ENCODE measurements around the gene REC114. TPM values are rescaled to one million over a fixed set of nuclear protein-coding genes. Genes with fewer than 3 reads are reported as not detected.

Gene REC114
- total RNA-seq, 1 experiment from 2014 or later, result not detected

DNA sequence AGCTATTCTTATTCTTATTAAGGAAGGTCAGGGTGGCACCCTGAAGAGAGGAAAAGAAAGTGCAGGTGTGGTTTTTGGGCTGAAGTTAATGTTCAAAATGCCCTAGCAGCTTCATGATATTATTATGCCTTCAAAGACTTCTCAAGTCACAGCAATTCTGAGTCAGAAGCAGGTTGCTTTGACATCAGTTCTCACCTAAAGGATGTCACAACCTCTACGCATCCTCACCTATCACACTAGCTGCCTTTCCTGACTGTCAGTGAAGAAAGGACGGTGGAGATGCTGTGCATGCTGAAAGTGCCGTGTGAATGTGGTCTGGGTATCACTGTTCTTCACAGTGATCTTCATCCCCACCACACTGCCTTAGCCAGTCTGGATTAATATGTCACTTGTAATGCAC lies 140.6 kb downstream of the REC114 start:
- H3K9me3 Mint-ChIP-seq (ENCODE audit: low read depth, unreplicated experiment), result no peaks in the 10 kb centered on the region
- peaks cover 11% of the 10 kb centered on the region for H3K36me3 Mint-ChIP-seq (ENCODE audit: insufficient read depth, unreplicated experiment)
- no TSS peak for BruUV-seq (replicated peaks)
- CTCF ChIA-PET, result no interaction called here
- TF ChIP-seq, protein P1, sequence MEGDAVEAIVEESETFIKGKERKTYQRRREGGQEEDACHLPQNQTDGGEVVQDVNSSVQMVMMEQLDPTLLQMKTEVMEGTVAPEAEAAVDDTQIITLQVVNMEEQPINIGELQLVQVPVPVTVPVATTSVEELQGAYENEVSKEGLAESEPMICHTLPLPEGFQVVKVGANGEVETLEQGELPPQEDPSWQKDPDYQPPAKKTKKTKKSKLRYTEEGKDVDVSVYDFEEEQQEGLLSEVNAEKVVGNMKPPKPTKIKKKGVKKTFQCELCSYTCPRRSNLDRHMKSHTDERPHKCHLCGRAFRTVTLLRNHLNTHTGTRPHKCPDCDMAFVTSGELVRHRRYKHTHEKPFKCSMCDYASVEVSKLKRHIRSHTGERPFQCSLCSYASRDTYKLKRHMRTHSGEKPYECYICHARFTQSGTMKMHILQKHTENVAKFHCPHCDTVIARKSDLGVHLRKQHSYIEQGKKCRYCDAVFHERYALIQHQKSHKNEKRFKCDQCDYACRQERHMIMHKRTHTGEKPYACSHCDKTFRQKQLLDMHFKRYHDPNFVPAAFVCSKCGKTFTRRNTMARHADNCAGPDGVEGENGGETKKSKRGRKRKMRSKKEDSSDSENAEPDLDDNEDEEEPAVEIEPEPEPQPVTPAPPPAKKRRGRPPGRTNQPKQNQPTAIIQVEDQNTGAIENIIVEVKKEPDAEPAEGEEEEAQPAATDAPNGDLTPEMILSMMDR (IDR thresholded peaks at IDR 0.05; ENCODE audit: unreplicated experiment), result no peak
- no peaks in the 10 kb centered on the region for H3K27me3 Mint-ChIP-seq (ENCODE audit: unreplicated experiment)
- peaks cover under 1% of the 10 kb centered on the region for H3K4me1 Mint-ChIP-seq (ENCODE audit: low read depth, unreplicated experiment)
- intact Hi-C loops (cut with micrococcal nuclease; ENCODE audit: unreplicated experiment), result no loop called here
- H3K4me3 Mint-ChIP-seq (ENCODE audit: low read depth, unreplicated experiment), result no peak overlapping the region
- no peak for DNase-seq
- H3K27ac Mint-ChIP-seq (ENCODE audit: unreplicated experiment), result no peak overlapping the region

DNA sequence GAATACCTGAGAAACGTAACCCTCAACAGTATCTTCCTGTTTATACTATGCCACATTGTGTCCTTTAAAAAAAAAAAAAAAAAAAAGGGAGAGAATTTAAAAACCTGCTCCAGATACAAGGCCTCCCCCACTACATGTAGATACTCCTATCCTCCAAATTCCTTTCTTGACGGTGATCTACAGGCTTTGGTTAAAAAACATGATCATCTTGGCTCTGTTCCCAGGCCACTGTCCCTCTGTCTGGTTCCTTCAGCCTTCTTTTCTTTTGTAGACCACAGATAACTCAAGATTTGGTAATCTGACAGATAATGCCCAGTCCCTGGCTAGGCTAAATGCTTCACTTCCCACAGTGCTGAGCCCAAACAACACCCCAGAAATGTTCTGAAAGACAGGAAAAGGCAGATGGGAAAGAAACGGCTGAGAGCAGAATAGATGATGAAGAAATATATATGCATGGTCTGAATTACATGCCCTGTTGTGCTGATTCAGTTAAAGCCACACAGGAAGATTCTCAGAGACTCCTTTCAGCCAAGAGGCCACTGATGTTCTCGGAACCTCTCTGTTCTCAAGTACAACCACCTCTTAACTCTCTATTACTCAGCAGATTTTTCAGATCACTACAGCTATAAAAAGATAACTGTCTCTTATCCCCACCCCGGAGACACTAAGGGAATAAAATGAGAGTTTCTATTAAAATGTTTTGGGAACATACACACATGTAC lies 141.9 kb downstream of the REC114 start:
- BruUV-seq (replicated peaks), result no TSS peak
- Mint-ChIP-seq H3K27ac (ENCODE audit: unreplicated experiment) (no peak overlapping the region), H3K4me3 (ENCODE audit: low read depth, unreplicated experiment) (no peak overlapping the region), H3K4me1 (ENCODE audit: low read depth, unreplicated experiment) (no peaks in the 10 kb centered on the region), H3K36me3 (ENCODE audit: insufficient read depth, unreplicated experiment) (peaks cover 11% of the 10 kb centered on the region), H3K27me3 (ENCODE audit: unreplicated experiment) (no peaks in the 10 kb centered on the region), H3K9me3 (ENCODE audit: low read depth, unreplicated experiment) (no peaks in the 10 kb centered on the region)
- no peak for DNase-seq
- TF ChIP-seq, protein P1 (IDR thresholded peaks at IDR 0.05; ENCODE audit: unreplicated experiment), result no peak
- intact Hi-C loops (cut with micrococcal nuclease; ENCODE audit: unreplicated experiment), result no loop called here
- CTCF ChIA-PET, result no interaction called here

DNA sequence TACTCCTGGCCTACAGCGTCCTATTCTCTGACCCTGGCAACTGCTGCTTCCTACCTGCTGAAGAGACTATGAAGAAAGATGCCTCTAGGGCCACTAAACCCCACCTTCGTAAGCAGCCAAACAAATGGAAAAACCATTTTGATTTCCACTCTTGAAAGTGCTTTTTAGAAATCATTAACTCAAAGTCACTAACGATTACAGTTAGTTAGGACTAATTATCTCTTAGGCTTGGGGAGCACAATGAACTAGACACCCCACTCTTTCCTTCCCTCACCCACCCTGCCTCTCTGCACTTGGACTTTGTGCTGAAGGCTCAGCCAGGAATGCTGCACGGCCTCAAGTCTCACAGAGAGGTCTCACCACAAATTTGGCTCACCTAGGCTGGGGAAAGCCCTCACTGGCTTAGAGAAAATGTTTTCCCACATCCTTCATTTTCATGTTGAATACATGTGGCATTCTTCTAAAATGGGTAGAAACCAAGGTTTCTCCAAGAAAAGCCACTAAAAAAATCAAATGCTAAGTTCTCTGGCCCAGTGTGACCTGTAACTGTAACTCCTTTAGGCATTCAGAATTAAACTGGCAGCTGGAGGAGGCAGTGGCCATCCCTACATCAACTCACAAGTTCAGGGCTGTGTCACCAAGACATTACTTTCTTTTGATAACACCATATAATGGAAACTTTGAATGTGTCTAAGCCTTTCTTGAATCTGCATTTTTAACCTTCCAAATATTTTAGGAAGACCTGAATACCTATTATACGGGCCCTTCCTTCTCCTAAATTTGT lies 143.1 kb downstream of the REC114 start:
- no peaks in the 10 kb centered on the region for H3K4me1 Mint-ChIP-seq (ENCODE audit: low read depth, unreplicated experiment)
- CTCF ChIA-PET, result no interaction called here
- no peak overlapping the region for H3K4me3 Mint-ChIP-seq (ENCODE audit: low read depth, unreplicated experiment)

DNA sequence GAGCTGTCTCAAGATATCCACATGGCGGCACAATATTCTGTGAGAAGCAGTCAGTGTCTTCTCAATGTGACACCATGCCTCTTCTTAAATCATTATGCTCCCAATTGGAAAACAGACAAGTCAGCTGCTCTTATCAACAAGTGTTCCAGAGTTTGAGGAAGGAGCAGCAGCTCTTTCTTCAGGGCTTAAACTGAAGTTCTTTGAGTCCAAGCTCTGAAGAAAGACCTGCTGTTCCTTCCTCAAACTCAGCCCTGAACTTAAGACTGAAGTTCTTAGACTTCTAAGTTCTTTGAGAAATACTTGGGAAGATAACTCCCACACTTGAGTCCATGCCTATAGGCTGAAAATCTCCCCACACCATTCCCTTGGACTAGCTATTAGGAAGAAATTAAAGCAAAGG lies 146.8 kb downstream of the REC114 start:
- H3K4me3 Mint-ChIP-seq (ENCODE audit: low read depth, unreplicated experiment), result no peak overlapping the region
- TF ChIP-seq, protein P1 (IDR thresholded peaks at IDR 0.05; ENCODE audit: unreplicated experiment), result no peak
- no peaks in the 10 kb centered on the region for H3K36me3 Mint-ChIP-seq (ENCODE audit: insufficient read depth, unreplicated experiment)
- no peak overlapping the region for H3K27ac Mint-ChIP-seq (ENCODE audit: unreplicated experiment)
- intact Hi-C loops (cut with micrococcal nuclease; ENCODE audit: unreplicated experiment), result no loop called here
- BruUV-seq (replicated peaks), result no TSS peak
- no peaks in the 10 kb centered on the region for H3K9me3 Mint-ChIP-seq (ENCODE audit: low read depth, unreplicated experiment)
- H3K4me1 Mint-ChIP-seq (ENCODE audit: low read depth, unreplicated experiment), result no peaks in the 10 kb centered on the region
- no peaks in the 10 kb centered on the region for H3K27me3 Mint-ChIP-seq (ENCODE audit: unreplicated experiment)
- no peak for DNase-seq
- CTCF ChIA-PET, result interaction anchor here (1.2 kb wide), 1 partner anchor 11 kb away, joined by 3 read pairs; no protein-coding TSS in a partner anchor

More for the DNA sequence above, 143.1 kb downstream of the REC114 start:
- H3K9me3 Mint-ChIP-seq (ENCODE audit: low read depth, unreplicated experiment), result no peaks in the 10 kb centered on the region
- TF ChIP-seq, protein P1 (IDR thresholded peaks at IDR 0.05; ENCODE audit: unreplicated experiment), result no peak
- no peak for DNase-seq
- no peaks in the 10 kb centered on the region for H3K27me3 Mint-ChIP-seq (ENCODE audit: unreplicated experiment)
- peaks cover 11% of the 10 kb centered on the region for H3K36me3 Mint-ChIP-seq (ENCODE audit: insufficient read depth, unreplicated experiment)
- no peak overlapping the region for H3K27ac Mint-ChIP-seq (ENCODE audit: unreplicated experiment)
- no TSS peak for BruUV-seq (replicated peaks)
- intact Hi-C loops (cut with micrococcal nuclease; ENCODE audit: unreplicated experiment), result no loop called here

Measured in Calu3 (cell line).